ENCODE measurements around the gene DNMT3B. TPM values are rescaled to one million over a fixed set of nuclear protein-coding genes. Genes with fewer than 3 reads are reported as not detected.
A peak's percentile ranks its signal among the peaks of the same experiment; 100 is the strongest.

Gene DNMT3B
- total RNA-seq, 1 experiment from 2014 or later: 3.5 TPM

DNA sequence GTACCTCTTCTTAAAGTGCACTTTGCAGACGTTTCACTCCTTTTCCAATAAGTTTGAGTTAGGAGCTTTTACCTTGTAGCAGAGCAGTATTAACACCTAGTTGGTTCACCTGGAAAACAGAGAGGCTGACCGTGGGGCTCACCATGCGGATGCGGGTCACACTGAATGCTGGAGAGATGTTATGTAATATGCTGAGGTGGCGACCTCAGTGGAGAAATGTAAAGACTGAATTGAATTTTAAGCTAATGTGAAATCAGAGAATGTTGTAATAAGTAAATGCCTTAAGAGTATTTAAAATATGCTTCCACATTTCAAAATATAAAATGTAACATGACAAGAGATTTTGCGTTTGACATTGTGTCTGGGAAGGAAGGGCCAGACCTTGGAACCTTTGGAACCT lies 86.7 kb downstream of the DNMT3B start:
- in situ Hi-C loops (cut with HindIII; ENCODE audit: low pct_unique_long_range_greater_than_20kb, low sequenced_read_pairs) (no loop called here), intact Hi-C loops (cut with micrococcal nuclease; ENCODE audit: unreplicated experiment) (no loop called here)
- no peaks in the 10 kb centered on the region for H3K27me3 ChIP-seq (ENCODE audit: control insufficient read depth, insufficient read depth, low read length)
- H3K27ac ChIP-seq (ENCODE audit: low read length): no peak overlapping the region
- POLR2A ChIA-PET: no interaction called here
- no peaks in the 10 kb centered on the region for H3K9me3 ChIP-seq (ENCODE audit: control insufficient read depth, insufficient read depth, low read depth, low read length)
- no peak for DNase-seq (ENCODE audit: low read depth, low spot score)
- TF ChIP-seq POLR2AphosphoS5 (IDR thresholded peaks at IDR 0.05; ENCODE audit: low read depth, low read length) (no peak), TCF7L2 (IDR thresholded peaks at IDR 0.05; ENCODE audit: low read depth, low read length) (no peak), SIN3A (IDR thresholded peaks at IDR 0.05; ENCODE audit: borderline replicate concordance, insufficient read depth, low read depth, low read length) (no peak)
- TF ChIP-seq, protein P1, sequence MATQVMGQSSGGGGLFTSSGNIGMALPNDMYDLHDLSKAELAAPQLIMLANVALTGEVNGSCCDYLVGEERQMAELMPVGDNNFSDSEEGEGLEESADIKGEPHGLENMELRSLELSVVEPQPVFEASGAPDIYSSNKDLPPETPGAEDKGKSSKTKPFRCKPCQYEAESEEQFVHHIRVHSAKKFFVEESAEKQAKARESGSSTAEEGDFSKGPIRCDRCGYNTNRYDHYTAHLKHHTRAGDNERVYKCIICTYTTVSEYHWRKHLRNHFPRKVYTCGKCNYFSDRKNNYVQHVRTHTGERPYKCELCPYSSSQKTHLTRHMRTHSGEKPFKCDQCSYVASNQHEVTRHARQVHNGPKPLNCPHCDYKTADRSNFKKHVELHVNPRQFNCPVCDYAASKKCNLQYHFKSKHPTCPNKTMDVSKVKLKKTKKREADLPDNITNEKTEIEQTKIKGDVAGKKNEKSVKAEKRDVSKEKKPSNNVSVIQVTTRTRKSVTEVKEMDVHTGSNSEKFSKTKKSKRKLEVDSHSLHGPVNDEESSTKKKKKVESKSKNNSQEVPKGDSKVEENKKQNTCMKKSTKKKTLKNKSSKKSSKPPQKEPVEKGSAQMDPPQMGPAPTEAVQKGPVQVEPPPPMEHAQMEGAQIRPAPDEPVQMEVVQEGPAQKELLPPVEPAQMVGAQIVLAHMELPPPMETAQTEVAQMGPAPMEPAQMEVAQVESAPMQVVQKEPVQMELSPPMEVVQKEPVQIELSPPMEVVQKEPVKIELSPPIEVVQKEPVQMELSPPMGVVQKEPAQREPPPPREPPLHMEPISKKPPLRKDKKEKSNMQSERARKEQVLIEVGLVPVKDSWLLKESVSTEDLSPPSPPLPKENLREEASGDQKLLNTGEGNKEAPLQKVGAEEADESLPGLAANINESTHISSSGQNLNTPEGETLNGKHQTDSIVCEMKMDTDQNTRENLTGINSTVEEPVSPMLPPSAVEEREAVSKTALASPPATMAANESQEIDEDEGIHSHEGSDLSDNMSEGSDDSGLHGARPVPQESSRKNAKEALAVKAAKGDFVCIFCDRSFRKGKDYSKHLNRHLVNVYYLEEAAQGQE (IDR thresholded peaks at IDR 0.05; ENCODE audit: insufficient read depth in 1 of 2, low read depth in 2 of 2, low read length in 1 of 2): no peak
- TF ChIP-seq, protein P2, sequence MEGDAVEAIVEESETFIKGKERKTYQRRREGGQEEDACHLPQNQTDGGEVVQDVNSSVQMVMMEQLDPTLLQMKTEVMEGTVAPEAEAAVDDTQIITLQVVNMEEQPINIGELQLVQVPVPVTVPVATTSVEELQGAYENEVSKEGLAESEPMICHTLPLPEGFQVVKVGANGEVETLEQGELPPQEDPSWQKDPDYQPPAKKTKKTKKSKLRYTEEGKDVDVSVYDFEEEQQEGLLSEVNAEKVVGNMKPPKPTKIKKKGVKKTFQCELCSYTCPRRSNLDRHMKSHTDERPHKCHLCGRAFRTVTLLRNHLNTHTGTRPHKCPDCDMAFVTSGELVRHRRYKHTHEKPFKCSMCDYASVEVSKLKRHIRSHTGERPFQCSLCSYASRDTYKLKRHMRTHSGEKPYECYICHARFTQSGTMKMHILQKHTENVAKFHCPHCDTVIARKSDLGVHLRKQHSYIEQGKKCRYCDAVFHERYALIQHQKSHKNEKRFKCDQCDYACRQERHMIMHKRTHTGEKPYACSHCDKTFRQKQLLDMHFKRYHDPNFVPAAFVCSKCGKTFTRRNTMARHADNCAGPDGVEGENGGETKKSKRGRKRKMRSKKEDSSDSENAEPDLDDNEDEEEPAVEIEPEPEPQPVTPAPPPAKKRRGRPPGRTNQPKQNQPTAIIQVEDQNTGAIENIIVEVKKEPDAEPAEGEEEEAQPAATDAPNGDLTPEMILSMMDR (IDR thresholded peaks at IDR 0.05): no peak
- no peaks in the 10 kb centered on the region for H3K4me1 ChIP-seq (ENCODE audit: control insufficient read depth, insufficient read depth, low read length)
- no peak overlapping the region for H3K4me3 ChIP-seq (ENCODE audit: low read depth in 2 of 2, low read length in 2 of 2)
- ATAC-seq: no peak
- CTCF ChIA-PET: no interaction called here
- BruUV-seq (replicated peaks): TSS peak; percentile 42
- peaks cover 34% of the 10 kb centered on the region for H3K36me3 ChIP-seq (ENCODE audit: control insufficient read depth, insufficient read depth, low read length)

DNA sequence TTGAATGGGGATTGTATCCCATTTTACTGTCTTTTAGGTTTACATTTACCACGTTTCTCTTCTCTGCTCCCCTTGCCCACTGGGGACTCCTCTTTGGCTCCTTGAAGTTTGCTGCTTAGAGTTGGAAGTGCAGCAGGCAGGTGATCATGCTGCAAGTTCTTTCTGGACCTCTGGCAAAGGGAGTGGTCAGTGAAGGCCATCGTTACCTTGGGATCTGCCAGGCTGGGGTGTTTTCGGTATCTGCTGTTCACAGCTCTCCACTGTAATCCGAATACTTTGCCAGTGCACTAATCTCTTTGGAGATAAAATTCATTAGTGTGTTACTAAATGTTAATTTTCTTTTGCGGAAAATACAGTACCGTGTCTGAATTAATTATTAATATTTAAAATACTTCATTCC lies 87.4 kb downstream of the DNMT3B start:
- in situ Hi-C loops (cut with HindIII; ENCODE audit: low pct_unique_long_range_greater_than_20kb, low sequenced_read_pairs) (no loop called here), intact Hi-C loops (cut with micrococcal nuclease; ENCODE audit: unreplicated experiment) (no loop called here)
- Histone ChIP-seq H3K4me3 (ENCODE audit: low read depth in 2 of 2, low read length in 2 of 2) (no peak overlapping the region), H3K27me3 (ENCODE audit: control insufficient read depth, insufficient read depth, low read length) (no peaks in the 10 kb centered on the region), H3K9me3 (ENCODE audit: control insufficient read depth, insufficient read depth, low read depth, low read length) (no peaks in the 10 kb centered on the region), H3K27ac (ENCODE audit: low read length) (no peak overlapping the region), H3K4me1 (ENCODE audit: control insufficient read depth, insufficient read depth, low read length) (no peaks in the 10 kb centered on the region), H3K36me3 (ENCODE audit: control insufficient read depth, insufficient read depth, low read length) (peaks cover 34% of the 10 kb centered on the region)
- CTCF ChIA-PET: no interaction called here
- DNase-seq (ENCODE audit: low read depth, low spot score) (no peak), ATAC-seq (no peak)
- BruUV-seq (replicated peaks): no TSS peak
- TF ChIP-seq, protein P2 (IDR thresholded peaks at IDR 0.05): no peak
- TF ChIP-seq TCF7L2 (IDR thresholded peaks at IDR 0.05; ENCODE audit: low read depth, low read length) (no peak), POLR2AphosphoS5 (IDR thresholded peaks at IDR 0.05; ENCODE audit: low read depth, low read length) (no peak), SIN3A (IDR thresholded peaks at IDR 0.05; ENCODE audit: borderline replicate concordance, insufficient read depth, low read depth, low read length) (no peak)
- TF ChIP-seq, protein P1 (IDR thresholded peaks at IDR 0.05; ENCODE audit: insufficient read depth in 1 of 2, low read depth in 2 of 2, low read length in 1 of 2): no peak
- POLR2A ChIA-PET: no interaction called here
